Right atrium auricular region (tissue), 2 donors: Measurements from ENCODE around the gene EID2B. TPM values are rescaled to one million over a fixed set of nuclear protein-coding genes. Genes with fewer than 3 reads are reported as not detected.

ENCODE experiments used
- total RNA-seq, 2 donors: library from RNA; depleted of rRNA; stranded (reverse); fragments of >200 nt; gene quantifications; one replicate each; pipeline ENCODE4 v1.1.0, GENCODE V29; 2016

EID2B gene
- total RNA-seq, 2 donors from 2014 or later, result 2.1 to 2.3 TPM

Other genes starting within 250 kb of the EID2B start
- gene IFNL1, start 236.4 kb downstream of the EID2B start, total RNA-seq, result not detected
- 1 to 10 TPM in 1 of 2 donors, under 1 TPM in 1; 0.67 to 1.1 TPM for gene LRFN1, start 212.0 kb downstream of the EID2B start, total RNA-seq
- gene GMFG, start 196.8 kb downstream of the EID2B start, total RNA-seq, result 1 to 10 TPM; 5.3 to 9.7 TPM
- 10 to 100 TPM; 48.5 to 97.6 TPM for gene SAMD4B, start 190.4 kb downstream of the EID2B start, total RNA-seq
- 10 to 100 TPM; 34.8 to 54.3 TPM for gene PAF1, start 141.7 kb downstream of the EID2B start, total RNA-seq
- gene MED29, start 141.5 kb downstream of the EID2B start, total RNA-seq, result 10 to 100 TPM; 29.9 to 32.3 TPM
- 100 to 1,000 TPM; 107 to 202 TPM for gene ZFP36, start 126.0 kb downstream of the EID2B start, total RNA-seq
- gene PLEKHG2, start 120.2 kb downstream of the EID2B start, total RNA-seq, result 10 to 100 TPM in 1 of 2 donors, 1 to 10 TPM in 1; 7.5 to 12.0 TPM
- 1,000 to 10,000 TPM; 1,032 to 1,330 TPM for gene RPS16, start 96.9 kb downstream of the EID2B start, total RNA-seq
- 10 to 100 TPM; 81.7 to 95.1 TPM for gene SUPT5H, start 87.3 kb downstream of the EID2B start, total RNA-seq
- gene TIMM50, start 52.0 kb downstream of the EID2B start, total RNA-seq, result 10 to 100 TPM; 60.0 to 80.9 TPM
- not detected for gene DLL3, start 33.9 kb downstream of the EID2B start, total RNA-seq
- gene SELENOV, start 17.7 kb downstream of the EID2B start, total RNA-seq, result not detected
- gene EID2, start 7.3 kb upstream of the EID2B start, total RNA-seq, result 10 to 100 TPM in 1 of 2 donors, 1 to 10 TPM in 1; 6.7 to 11.1 TPM
- gene LGALS13, start 69.7 kb upstream of the EID2B start, total RNA-seq, result not detected
- not detected for gene LGALS16, start 123.1 kb upstream of the EID2B start, total RNA-seq
- gene LGALS14, start 171.6 kb upstream of the EID2B start, total RNA-seq, result not detected
- not detected for gene CLC, start 205.2 kb upstream of the EID2B start, total RNA-seq
- gene LEUTX, start 246.0 kb upstream of the EID2B start, total RNA-seq, result not detected